A549 (cell line): ENCODE results near the gene ANO4.

Experiments used
- CEBPB ChIP-seq, 2 experiments: fragments of >200 bp in 1 of 2; sonication (Bioruptor Twin) in 1 of 2; formaldehyde crosslinking in 1 of 2; IDR thresholded peaks; 2 replicates each; pipeline ENCODE4 v1.6.1; 2012 to 2016
- EHMT2 ChIP-seq: fragments of 200-600 bp; sonication (generic); IDR thresholded peaks from 2 replicates; pipeline ENCODE4 v1.6.1; 2016; ENCODE audit warnings: antibody characterized with exemption, low read depth, mild to moderate bottlenecking, moderate library complexity
- HDAC2 ChIP-seq: fragments of 200-600 bp; sonication (generic); IDR thresholded peaks from 2 replicates; pipeline ENCODE4 v1.6.1; 2016
- MAZ ChIP-seq: fragments of 150-350 bp; IDR thresholded peaks from 2 replicates; pipeline ENCODE4 v1.6.1; 2014; ENCODE audit warnings: antibody characterized with exemption, low read depth, low read length, borderline replicate concordance
- NFE2L2 ChIP-seq: fragments of 150-350 bp; conservative IDR thresholded peaks from 2 replicates; pipeline ENCODE4 v1.6.1; 2014; ENCODE audit warnings: low read length
- POLR2A ChIP-seq: IDR thresholded peaks from 2 replicates; pipeline ENCODE4 v1.6.1; 2012; ENCODE audit warnings: mild to moderate bottlenecking, low read length
- SREBF2 ChIP-seq: fragments of 450-650 bp; IDR thresholded peaks from 2 replicates; pipeline ENCODE4 v1.6.1; 2014; ENCODE audit warnings: mild to moderate bottlenecking, moderate library complexity
- TF ChIP-seq, protein P1 (sequence below): fragments of 250-450 bp; sonication (Bioruptor Pico); IDR thresholded peaks from 2 replicates; pipeline ENCODE4 v1.5.0; 2021; ENCODE audit warnings: mild to moderate bottlenecking, moderate library complexity, borderline replicate concordance
- TF ChIP-seq, protein P2 (sequence below): IDR thresholded peaks from 2 replicates; pipeline ENCODE4 v1.6.1; 2012
- TF ChIP-seq, protein P3 (sequence below): fragments of >200 bp; sonication (Bioruptor Twin); formaldehyde crosslinking; IDR thresholded peaks from 3 replicates; pipeline ENCODE4 v1.5.1; 2016

DNA sequence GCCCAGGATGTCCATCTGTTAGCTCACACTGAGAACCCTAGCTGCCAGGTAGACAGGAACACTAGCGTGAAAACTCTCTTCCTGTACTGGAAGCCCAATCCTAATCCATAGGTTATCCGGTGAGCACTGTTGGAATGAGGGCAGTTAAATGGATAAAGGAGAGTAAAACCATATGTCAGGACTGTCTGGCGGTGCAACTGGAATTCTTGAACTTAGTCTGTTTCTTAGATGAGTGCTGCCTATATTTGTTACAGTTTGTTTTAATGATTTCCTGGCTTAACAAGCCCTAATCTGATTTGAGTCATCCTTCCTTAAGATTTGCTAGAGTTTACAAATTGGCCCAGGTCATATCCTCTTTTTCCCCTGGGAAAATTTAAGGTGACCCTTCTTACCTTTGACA lies 104.7 kb downstream of the ANO4 start:
- TF ChIP-seq HDAC2 (no peak), NFE2L2 (no peak), MAZ (no peak), SREBF2 (no peak), POLR2A (no peak), EHMT2 (no peak), CEBPB (IDR thresholded peaks at IDR 0.05) (no peak)
- TF ChIP-seq, protein P1, sequence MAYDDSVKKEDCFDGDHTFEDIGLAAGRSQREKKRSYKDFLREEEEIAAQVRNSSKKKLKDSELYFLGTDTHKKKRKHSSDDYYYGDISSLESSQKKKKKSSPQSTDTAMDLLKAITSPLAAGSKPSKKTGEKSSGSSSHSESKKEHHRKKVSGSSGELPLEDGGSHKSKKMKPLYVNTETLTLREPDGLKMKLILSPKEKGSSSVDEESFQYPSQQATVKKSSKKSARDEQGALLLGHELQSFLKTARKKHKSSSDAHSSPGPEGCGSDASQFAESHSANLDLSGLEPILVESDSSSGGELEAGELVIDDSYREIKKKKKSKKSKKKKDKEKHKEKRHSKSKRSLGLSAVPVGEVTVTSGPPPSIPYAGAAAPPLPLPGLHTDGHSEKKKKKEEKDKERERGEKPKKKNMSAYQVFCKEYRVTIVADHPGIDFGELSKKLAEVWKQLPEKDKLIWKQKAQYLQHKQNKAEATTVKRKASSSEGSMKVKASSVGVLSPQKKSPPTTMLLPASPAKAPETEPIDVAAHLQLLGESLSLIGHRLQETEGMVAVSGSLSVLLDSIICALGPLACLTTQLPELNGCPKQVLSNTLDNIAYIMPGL (CRISPR knock-in tag) = no peak
- TF ChIP-seq, protein P2, sequence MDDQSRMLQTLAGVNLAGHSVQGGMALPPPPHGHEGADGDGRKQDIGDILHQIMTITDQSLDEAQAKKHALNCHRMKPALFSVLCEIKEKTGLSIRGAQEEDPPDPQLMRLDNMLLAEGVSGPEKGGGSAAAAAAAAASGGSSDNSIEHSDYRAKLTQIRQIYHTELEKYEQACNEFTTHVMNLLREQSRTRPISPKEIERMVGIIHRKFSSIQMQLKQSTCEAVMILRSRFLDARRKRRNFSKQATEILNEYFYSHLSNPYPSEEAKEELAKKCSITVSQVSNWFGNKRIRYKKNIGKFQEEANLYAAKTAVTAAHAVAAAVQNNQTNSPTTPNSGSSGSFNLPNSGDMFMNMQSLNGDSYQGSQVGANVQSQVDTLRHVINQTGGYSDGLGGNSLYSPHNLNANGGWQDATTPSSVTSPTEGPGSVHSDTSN = no peak
- TF ChIP-seq, protein P3, sequence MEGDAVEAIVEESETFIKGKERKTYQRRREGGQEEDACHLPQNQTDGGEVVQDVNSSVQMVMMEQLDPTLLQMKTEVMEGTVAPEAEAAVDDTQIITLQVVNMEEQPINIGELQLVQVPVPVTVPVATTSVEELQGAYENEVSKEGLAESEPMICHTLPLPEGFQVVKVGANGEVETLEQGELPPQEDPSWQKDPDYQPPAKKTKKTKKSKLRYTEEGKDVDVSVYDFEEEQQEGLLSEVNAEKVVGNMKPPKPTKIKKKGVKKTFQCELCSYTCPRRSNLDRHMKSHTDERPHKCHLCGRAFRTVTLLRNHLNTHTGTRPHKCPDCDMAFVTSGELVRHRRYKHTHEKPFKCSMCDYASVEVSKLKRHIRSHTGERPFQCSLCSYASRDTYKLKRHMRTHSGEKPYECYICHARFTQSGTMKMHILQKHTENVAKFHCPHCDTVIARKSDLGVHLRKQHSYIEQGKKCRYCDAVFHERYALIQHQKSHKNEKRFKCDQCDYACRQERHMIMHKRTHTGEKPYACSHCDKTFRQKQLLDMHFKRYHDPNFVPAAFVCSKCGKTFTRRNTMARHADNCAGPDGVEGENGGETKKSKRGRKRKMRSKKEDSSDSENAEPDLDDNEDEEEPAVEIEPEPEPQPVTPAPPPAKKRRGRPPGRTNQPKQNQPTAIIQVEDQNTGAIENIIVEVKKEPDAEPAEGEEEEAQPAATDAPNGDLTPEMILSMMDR = no peak
